SU-DHL-6 (cell line): ENCODE measurements around the gene SLC39A1.

Experiments used
- H2AFZ ChIP-seq: fragments of 200-600 bp; sonication (generic); 2 replicates; pipeline ENCODE4 v1.6.1; 2014; ENCODE audit warnings: low read depth, mild to moderate bottlenecking, moderate library complexity, mixed read lengths, antibody characterized with exemption, low read length; ENCODE audit not compliant: severe bottlenecking
- H3F3A ChIP-seq: fragments of 200-600 bp; shearing (Covaris generic); 2 replicates; pipeline ENCODE4 v1.6.0; 2016; ENCODE audit warnings: antibody characterized with exemption, mild to moderate bottlenecking; ENCODE audit not compliant: insufficient read depth
- H3K27ac ChIP-seq: fragments of 200-600 bp; sonication (generic); 2 replicates; pipeline ENCODE4 v1.5.1; 2016; ENCODE audit warnings: low read depth, mild to moderate bottlenecking, low read length, moderate library complexity, mixed read lengths
- H3K27me3 ChIP-seq: fragments of 200-600 bp; sonication (generic), shearing (Covaris generic); 2 replicates; pipeline ENCODE4 v1.6.0; 2014; ENCODE audit warnings: mild to moderate bottlenecking, low read length
- H3K36me3 ChIP-seq: fragments of 200-600 bp; sonication (generic); 2 replicates; pipeline ENCODE4 v1.6.1; 2014; ENCODE audit warnings: mild to moderate bottlenecking, low read length, mixed read lengths
- H3K4me2 ChIP-seq: fragments of 300-600, 200-600 bp; shearing (Covaris generic), sonication (generic); 2 replicates; pipeline ENCODE4 v1.6.0; 2014; ENCODE audit warnings: low read length, low read depth, mild to moderate bottlenecking; ENCODE audit not compliant: poor library complexity, severe bottlenecking
- H3K4me3 ChIP-seq: fragments of 200-600 bp; sonication (generic); 2 replicates; pipeline ENCODE4 v1.5.1; 2014; ENCODE audit warnings: antibody characterized with exemption, low read length, mild to moderate bottlenecking, mixed read lengths; ENCODE audit not compliant: insufficient read depth, poor library complexity, severe bottlenecking
- H3K79me2 ChIP-seq: fragments of 200-600 bp; sonication (generic); 2 replicates; pipeline ENCODE4 v1.6.1; 2014; ENCODE audit warnings: mild to moderate bottlenecking, low read length, moderate library complexity; ENCODE audit not compliant: insufficient read depth
- H3K9ac ChIP-seq: fragments of 200-600 bp; sonication (generic); 2 replicates; pipeline ENCODE4 v1.7.0; 2014; ENCODE audit warnings: mild to moderate bottlenecking, low read length
- H3K9me2 ChIP-seq: fragments of 200-600 bp; sonication (generic); replicated peaks from 2 replicates; pipeline ENCODE4 v1.6.1; 2014; ENCODE audit warnings: low read length; ENCODE audit not compliant: insufficient read depth
- H3K9me3 ChIP-seq: fragments of 200-600 bp; sonication (generic); 2 replicates; pipeline ENCODE4 v1.6.1; 2014; ENCODE audit warnings: low read length, mixed read lengths; ENCODE audit not compliant: insufficient read depth
- H4K20me1 ChIP-seq: fragments of 200-600 bp; sonication (generic); 2 replicates; pipeline ENCODE4 v1.6.1; 2014; ENCODE audit warnings: low read depth, mild to moderate bottlenecking, antibody characterized with exemption, low read length, moderate library complexity, mixed read lengths
- EZH2phosphoT487 ChIP-seq: fragments of 200-600 bp; sonication (generic), shearing (Covaris generic); conservative IDR thresholded peaks from 2 replicates; pipeline ENCODE4 v1.6.1; 2018; ENCODE audit warnings: mild to moderate bottlenecking, antibody characterized with exemption, low read length, moderate library complexity, mixed read lengths
- TF ChIP-seq, protein P1 (sequence below): fragments of 200-600 bp; sonication (generic); IDR thresholded peaks from one replicate; pipeline ENCODE4 v1.5.1; 2017; ENCODE audit warnings: antibody characterized with exemption, mild to moderate bottlenecking, low read length, moderate library complexity; ENCODE audit not compliant: insufficient read depth, poor library complexity, severe bottlenecking

Gene SLC39A1

DNA sequence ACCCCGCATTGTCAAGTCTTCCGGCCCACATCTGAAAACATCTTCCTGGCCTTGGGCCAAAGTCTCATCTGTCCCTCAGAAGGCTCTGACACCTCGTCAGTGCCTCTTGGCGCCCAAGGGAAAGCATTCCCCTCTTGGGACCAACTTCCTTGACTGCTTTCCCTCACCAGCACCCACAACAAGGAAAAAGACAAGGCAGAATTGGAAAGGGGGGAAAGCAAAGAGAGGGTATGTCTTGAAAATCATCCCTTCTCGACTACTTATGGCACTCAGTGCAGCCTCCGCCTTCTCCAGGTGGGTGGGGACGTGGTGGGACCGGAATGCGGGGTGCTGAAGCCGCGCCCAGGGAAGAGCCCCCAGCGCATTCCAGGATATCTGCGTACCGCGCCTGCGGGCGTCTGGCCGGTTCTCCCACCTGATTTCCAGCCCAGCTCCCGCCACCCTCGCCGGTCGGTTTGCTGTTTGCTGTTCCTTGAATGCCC lies 554 bp upstream of the SLC39A1 start:
- H3K9ac ChIP-seq, result peak overlapping the region; percentile 73
- H3K27me3 ChIP-seq, result no peaks in the 10 kb centered on the region
- peak overlapping the region; percentile 57 for H3K27ac ChIP-seq
- no peaks in the 10 kb centered on the region for H3K9me2 ChIP-seq
- peak overlapping the region; percentile 58 for H2AFZ ChIP-seq
- no peaks in the 10 kb centered on the region for H3K36me3 ChIP-seq
- H3K79me2 ChIP-seq, result peaks cover 30% of the 10 kb centered on the region; the same call in 1 of the 2 replicates
- no peak for TF ChIP-seq EZH2phosphoT487
- H3K4me2 ChIP-seq, result peak overlapping the region; percentile 85
- H3K9me3 ChIP-seq, result no peaks in the 10 kb centered on the region
- H4K20me1 ChIP-seq, result no peaks in the 10 kb centered on the region
- H3F3A ChIP-seq, result peaks cover 39% of the 10 kb centered on the region
- H3K4me3 ChIP-seq, result peak overlapping the region; percentile 60

DNA sequence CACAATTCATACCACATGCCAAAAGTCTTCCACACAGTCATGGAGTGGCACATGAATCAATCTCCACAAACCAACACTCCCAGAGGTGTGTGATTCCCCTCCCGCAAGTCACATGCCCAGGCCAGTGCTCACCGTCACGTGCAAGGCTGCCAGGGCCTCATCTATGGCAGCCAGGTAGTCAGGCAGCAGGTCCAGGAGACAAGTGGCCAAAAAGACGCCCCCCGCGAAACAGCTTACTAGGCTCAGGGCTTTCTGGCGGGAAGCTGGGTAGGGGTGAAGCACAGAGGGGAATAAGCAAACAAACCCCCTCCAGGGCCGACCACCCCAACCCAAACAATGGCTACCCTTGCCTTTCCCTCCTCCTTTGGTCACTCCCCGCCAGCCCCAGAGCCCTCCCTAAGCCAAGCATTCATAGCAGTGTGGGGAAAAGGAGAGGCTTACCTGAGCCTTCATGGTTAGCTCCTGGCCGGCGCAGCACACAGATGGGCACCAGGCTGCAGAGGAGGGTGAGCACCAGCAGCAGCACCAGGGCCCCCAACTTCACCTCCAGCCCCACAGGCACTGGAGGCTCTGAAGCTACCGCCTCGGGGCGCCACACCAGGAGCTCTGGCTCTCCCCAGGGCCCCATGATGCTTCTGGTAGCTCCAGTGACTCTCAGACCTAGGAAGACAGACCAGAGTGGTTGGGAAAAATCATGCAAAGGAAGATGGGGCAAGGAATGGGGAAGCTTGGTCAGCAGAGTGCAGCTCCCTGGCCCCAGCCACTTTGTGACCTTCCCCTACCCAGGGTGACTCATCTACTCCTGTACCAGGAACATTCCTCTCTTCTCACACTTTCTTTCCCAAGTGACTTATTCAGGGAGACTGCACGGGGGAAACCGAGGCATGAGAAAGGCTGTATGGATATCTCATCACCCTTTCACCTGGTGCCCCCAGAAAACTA lies 978 bp downstream of the SLC39A1 start:
- peak overlapping the region; percentile 60 for H3K4me3 ChIP-seq
- peaks cover 39% of the 10 kb centered on the region for H3F3A ChIP-seq
- H3K27ac ChIP-seq, result peak overlapping the region; percentile 57
- H3K4me2 ChIP-seq, result peak overlapping the region; percentile 85
- H3K9ac ChIP-seq, result peak overlapping the region; percentile 73
- peaks cover 40% of the 10 kb centered on the region for H3K79me2 ChIP-seq
- TF ChIP-seq EZH2phosphoT487, result no peak
- TF ChIP-seq, protein P1, sequence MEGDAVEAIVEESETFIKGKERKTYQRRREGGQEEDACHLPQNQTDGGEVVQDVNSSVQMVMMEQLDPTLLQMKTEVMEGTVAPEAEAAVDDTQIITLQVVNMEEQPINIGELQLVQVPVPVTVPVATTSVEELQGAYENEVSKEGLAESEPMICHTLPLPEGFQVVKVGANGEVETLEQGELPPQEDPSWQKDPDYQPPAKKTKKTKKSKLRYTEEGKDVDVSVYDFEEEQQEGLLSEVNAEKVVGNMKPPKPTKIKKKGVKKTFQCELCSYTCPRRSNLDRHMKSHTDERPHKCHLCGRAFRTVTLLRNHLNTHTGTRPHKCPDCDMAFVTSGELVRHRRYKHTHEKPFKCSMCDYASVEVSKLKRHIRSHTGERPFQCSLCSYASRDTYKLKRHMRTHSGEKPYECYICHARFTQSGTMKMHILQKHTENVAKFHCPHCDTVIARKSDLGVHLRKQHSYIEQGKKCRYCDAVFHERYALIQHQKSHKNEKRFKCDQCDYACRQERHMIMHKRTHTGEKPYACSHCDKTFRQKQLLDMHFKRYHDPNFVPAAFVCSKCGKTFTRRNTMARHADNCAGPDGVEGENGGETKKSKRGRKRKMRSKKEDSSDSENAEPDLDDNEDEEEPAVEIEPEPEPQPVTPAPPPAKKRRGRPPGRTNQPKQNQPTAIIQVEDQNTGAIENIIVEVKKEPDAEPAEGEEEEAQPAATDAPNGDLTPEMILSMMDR, result no peak
- no peaks in the 10 kb centered on the region for H4K20me1 ChIP-seq
- no peaks in the 10 kb centered on the region for H3K9me2 ChIP-seq
- H3K36me3 ChIP-seq, result no peaks in the 10 kb centered on the region
- no peaks in the 10 kb centered on the region for H3K27me3 ChIP-seq
- H2AFZ ChIP-seq, result no peak overlapping the region
- no peaks in the 10 kb centered on the region for H3K9me3 ChIP-seq

DNA sequence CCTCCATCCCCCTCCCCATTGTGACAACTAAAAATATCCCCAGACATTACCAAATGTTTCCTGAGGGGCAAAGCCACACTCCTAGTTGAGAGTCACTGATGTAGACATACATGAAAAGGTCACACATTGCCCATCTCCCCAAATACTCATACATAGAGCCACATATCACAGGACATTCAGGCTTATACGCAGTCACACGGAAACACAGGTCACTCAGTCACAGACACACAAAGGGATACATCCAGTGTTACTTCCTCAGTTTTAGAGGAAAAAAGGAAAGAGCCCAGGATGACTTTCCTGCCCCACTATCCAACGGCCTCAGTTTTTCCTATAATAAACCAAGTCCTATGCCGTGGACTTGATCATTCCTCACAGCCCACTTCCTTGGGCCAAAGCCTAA lies 1.9 kb downstream of the SLC39A1 start:
- H3K9ac ChIP-seq, result peak overlapping the region; percentile 73
- peak overlapping the region; percentile 60 for H3K4me3 ChIP-seq
- peak overlapping the region; percentile 57 for H3K27ac ChIP-seq
- H4K20me1 ChIP-seq, result no peaks in the 10 kb centered on the region
- H3K9me2 ChIP-seq, result no peaks in the 10 kb centered on the region
- no peaks in the 10 kb centered on the region for H3K27me3 ChIP-seq
- no peaks in the 10 kb centered on the region for H3K36me3 ChIP-seq
- H3F3A ChIP-seq, result peaks cover 31% of the 10 kb centered on the region
- peaks cover 44% of the 10 kb centered on the region for H3K79me2 ChIP-seq
- H2AFZ ChIP-seq, result no peak overlapping the region
- peak overlapping the region; percentile 85 for H3K4me2 ChIP-seq
- H3K9me3 ChIP-seq, result no peaks in the 10 kb centered on the region
- no peak for TF ChIP-seq EZH2phosphoT487
- TF ChIP-seq, protein P1, result no peak

DNA sequence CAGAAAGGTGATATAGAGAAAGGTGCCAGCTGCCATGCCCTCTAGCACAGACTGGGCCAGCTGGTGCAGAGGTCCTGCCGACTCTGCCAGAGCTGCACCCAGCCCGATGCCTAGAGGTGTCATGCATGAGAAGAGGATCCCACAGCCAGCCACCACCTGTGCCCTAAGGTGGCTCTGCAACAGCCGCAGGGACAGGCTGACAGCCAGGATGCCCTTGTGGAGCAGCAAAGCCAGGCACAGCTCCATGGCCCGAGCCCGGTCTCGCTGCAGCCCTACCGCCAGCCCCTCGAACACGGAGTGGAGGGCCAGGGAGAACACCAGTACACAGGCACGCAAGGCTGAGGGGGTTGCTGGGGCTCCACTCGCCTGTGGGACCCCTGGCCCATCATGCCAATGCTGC lies 3.1 kb downstream of the SLC39A1 start:
- Histone ChIP-seq H3K9ac (no peak overlapping the region), H3K79me2 (peaks cover 55% of the 10 kb centered on the region), H3K36me3 (no peaks in the 10 kb centered on the region), H3K4me2 (no peak overlapping the region), H3K9me3 (no peaks in the 10 kb centered on the region), H3K27ac (no peak overlapping the region), H3K9me2 (no peaks in the 10 kb centered on the region), H2AFZ (no peak overlapping the region), H3F3A (peaks cover 25% of the 10 kb centered on the region), H4K20me1 (no peaks in the 10 kb centered on the region), H3K27me3 (no peaks in the 10 kb centered on the region), H3K4me3 (no peak overlapping the region)
- no peak for TF ChIP-seq EZH2phosphoT487
- TF ChIP-seq, protein P1, result no peak
